H9 (cell line): ENCODE data around the gene COA5. TPM values are rescaled to one million over a fixed set of nuclear protein-coding genes. Genes with fewer than 3 reads are reported as not detected.

Experiments used
- DNase-seq: peaks from one replicate; pipeline ENCODE4 v3.0.0-alpha.2; 2017
- H2AFZ ChIP-seq: one replicate; pipeline ENCODE4 v1.6.1; 2013; ENCODE audit warnings: mild to moderate bottlenecking, low read length, control low read depth, moderate library complexity
- H2AK5ac ChIP-seq: 2 replicates; pipeline ENCODE4 v1.6.1; 2013; ENCODE audit warnings: low read length, control low read depth, mixed read lengths; ENCODE audit not compliant: insufficient read length
- H2BK120ac ChIP-seq: one replicate; pipeline ENCODE4 v1.6.1; 2013; ENCODE audit warnings: low read depth, mild to moderate bottlenecking, low read length, control low read depth, inconsistent platforms; ENCODE audit not compliant: poor library complexity, severe bottlenecking
- H2BK12ac ChIP-seq: 2 replicates; pipeline ENCODE4 v1.6.1; 2013; ENCODE audit warnings: low read length, control low read depth, mixed read lengths, low read depth; ENCODE audit not compliant: insufficient read length
- H2BK15ac ChIP-seq: 2 replicates; pipeline ENCODE4 v1.6.1; 2013; ENCODE audit warnings: low read depth, low read length, control low read depth
- H2BK20ac ChIP-seq: one replicate; pipeline ENCODE4 v1.6.1; 2013; ENCODE audit warnings: low read depth, mild to moderate bottlenecking, low read length, control low read depth, inconsistent platforms; ENCODE audit not compliant: poor library complexity, severe bottlenecking
- H2BK5ac ChIP-seq: 2 replicates; pipeline ENCODE4 v1.6.1; 2013; ENCODE audit warnings: low read length, control low read depth, mixed read lengths; ENCODE audit not compliant: insufficient read length
- H3K14ac ChIP-seq: 2 replicates; pipeline ENCODE4 v1.6.1; 2013; ENCODE audit warnings: low read length, control low read depth; ENCODE audit not compliant: insufficient read depth
- H3K18ac ChIP-seq: 2 replicates; pipeline ENCODE4 v1.6.1; 2013; ENCODE audit warnings: low read depth, mild to moderate bottlenecking, mixed read lengths, low read length, control low read depth; ENCODE audit not compliant: insufficient read length
- H3K23ac ChIP-seq: 2 replicates; pipeline ENCODE4 v1.6.1; 2013; ENCODE audit warnings: low read length, control low read depth, mixed read lengths, low read depth; ENCODE audit not compliant: insufficient read length
- H3K23me2 ChIP-seq: 2 replicates; pipeline ENCODE4 v1.6.1; 2013; ENCODE audit warnings: low read depth, mild to moderate bottlenecking, mixed read lengths, low read length, control low read depth; ENCODE audit not compliant: insufficient read length, poor library complexity, severe bottlenecking
- H3K27ac ChIP-seq: 2 replicates; pipeline ENCODE4 v1.5.1; 2013; ENCODE audit warnings: low read length, control low read depth, mixed read lengths, low read depth; ENCODE audit not compliant: insufficient read length
- H3K27me3 ChIP-seq: 2 replicates; pipeline ENCODE4 v1.6.1; 2013; ENCODE audit warnings: low read length, control low read depth, inconsistent platforms; ENCODE audit not compliant: insufficient read depth
- H3K4ac ChIP-seq: 2 replicates; pipeline ENCODE4 v1.6.1; 2013; ENCODE audit warnings: low read depth, mild to moderate bottlenecking, control low read depth, inconsistent platforms, low read length, moderate library complexity
- H3K4me1 ChIP-seq: 2 replicates; pipeline ENCODE4 v1.6.1; 2013; ENCODE audit warnings: low read length, control low read depth, inconsistent platforms; ENCODE audit not compliant: insufficient read depth
- H3K4me2 ChIP-seq: 2 replicates; pipeline ENCODE4 v1.6.1; 2013; ENCODE audit warnings: low read length, control low read depth, mixed read lengths; ENCODE audit not compliant: insufficient read length, insufficient read depth
- H3K56ac ChIP-seq: 2 replicates; pipeline ENCODE4 v1.6.1; 2013; ENCODE audit warnings: low read depth, mild to moderate bottlenecking, mixed read lengths, low read length, control low read depth; ENCODE audit not compliant: insufficient read length
- H3K79me1 ChIP-seq: 2 replicates; pipeline ENCODE4 v1.6.1; 2013; ENCODE audit warnings: low read depth, mild to moderate bottlenecking, moderate library complexity, low read length, control low read depth, inconsistent platforms; ENCODE audit not compliant: insufficient read depth, poor library complexity, severe bottlenecking
- H3K79me2 ChIP-seq: 2 replicates; pipeline ENCODE4 v1.6.1; 2013; ENCODE audit warnings: low read length, control low read depth, inconsistent platforms; ENCODE audit not compliant: insufficient read depth
- H3K9ac ChIP-seq: 2 replicates; pipeline ENCODE4 v1.6.1; 2013; ENCODE audit warnings: low read length, control low read depth, mixed read lengths; ENCODE audit not compliant: insufficient read length; ENCODE audit errors: extremely low read depth
- H3K9me3 ChIP-seq: one replicate; pipeline ENCODE4 v1.6.1; 2013; ENCODE audit warnings: low read depth, low read length, inconsistent platforms; ENCODE audit not compliant: control insufficient read depth
- H3T11ph ChIP-seq: one replicate; pipeline ENCODE4 v1.6.1; 2013; ENCODE audit warnings: mild to moderate bottlenecking, low read length, control low read depth, inconsistent platforms
- H4K20me1 ChIP-seq: one replicate; pipeline ENCODE4 v1.6.1; 2013; ENCODE audit not compliant: control insufficient read depth, insufficient read length, insufficient read depth
- H4K5ac ChIP-seq: 2 replicates; pipeline ENCODE4 v1.6.1; 2013; ENCODE audit warnings: low read depth, mild to moderate bottlenecking, mixed read lengths, low read length, control low read depth; ENCODE audit not compliant: insufficient read length
- H4K8ac ChIP-seq: replicated peaks from 2 replicates; pipeline ENCODE4 v1.6.1; 2013; ENCODE audit warnings: low read length, control low read depth, mixed read lengths, low read depth; ENCODE audit not compliant: insufficient read length
- H4K91ac ChIP-seq: 2 replicates; pipeline ENCODE4 v1.6.1; 2013; ENCODE audit warnings: low read depth, mild to moderate bottlenecking, moderate library complexity, mixed read lengths, low read length, control low read depth; ENCODE audit not compliant: insufficient read length
- H3K27ac Mint-ChIP-seq, 3 experiments: 2 replicates in 2 of 3; 3 replicates in 1 of 3; pipeline ENCODE4 v1.8.0; 2020 to 2021; ENCODE audit warnings: mixed read lengths in 3 of 3, mild to moderate bottlenecking in 1 of 3, moderate library complexity in 1 of 3
- H3K27me3 Mint-ChIP-seq: 2 replicates; pipeline ENCODE4 v1.8.0; 2021; ENCODE audit warnings: low read depth, mild to moderate bottlenecking, moderate library complexity, mixed read lengths
- H3K36me3 Mint-ChIP-seq, 3 experiments: 2 replicates in 2 of 3; 3 replicates in 1 of 3; pipeline ENCODE4 v1.8.0; 2020 to 2021; ENCODE audit warnings: low read depth in 3 of 3, mixed read lengths in 3 of 3; ENCODE audit not compliant: insufficient read depth in 1 of 3
- H3K4me1 Mint-ChIP-seq, 2 experiments: 2 replicates each; pipeline ENCODE4 v1.8.0; 2020; ENCODE audit warnings: mixed read lengths in 2 of 2
- H3K4me3 Mint-ChIP-seq, 2 experiments: 2 replicates in 1 of 2; 3 replicates in 1 of 2; pipeline ENCODE4 v1.8.0; 2020 to 2021; ENCODE audit warnings: mild to moderate bottlenecking in 2 of 2, mixed read lengths in 2 of 2, moderate library complexity in 1 of 2
- H3K9me3 Mint-ChIP-seq, 2 experiments: 2 replicates in 1 of 2; 3 replicates in 1 of 2; pipeline ENCODE4 v1.8.0; 2020; ENCODE audit warnings: mild to moderate bottlenecking in 2 of 2, mixed read lengths in 2 of 2, moderate library complexity in 1 of 2
- WGBS: extraction: QIAGEN DNeasy Blood & Tissue Kit; methylation state at CpG from one replicate; pipeline ENCODE4 v1.1.7; 2013; ENCODE audit warnings: missing lambda C conversion rate, low lambda C conversion rate, mixed read lengths; ENCODE audit not compliant: insufficient read length; ENCODE audit errors: extremely low coverage; 5-methylcytosine and 5-hydroxymethylcytosine counted together
- total RNA-seq: library from RNA; stranded (reverse); gene quantifications from 2 replicates; pipeline ENCODE4 v1.2.1, GENCODE V29; 2021
- TF ChIP-seq, protein P1 (sequence below): fragments of 200-600 bp; sonication (generic); conservative IDR thresholded peaks from 3 replicates; pipeline ENCODE4 v1.8.0; 2021; ENCODE audit warnings: antibody characterized with exemption, mild to moderate bottlenecking

Gene COA5
- total RNA-seq, 1 experiment from 2014 or later: 23.6 TPM

GRCh38 chr2:98601532-98602132, 6.7 kb downstream of the COA5 start:
- Histone ChIP-seq H3K18ac (no peak overlapping the region), H3K23ac (no peak overlapping the region), H3K4me1 (no peaks in the 10 kb centered on the region), H2BK12ac (no peak overlapping the region), H2AFZ (no peak overlapping the region), H4K5ac (no peak overlapping the region), H4K8ac (no peak overlapping the region), H3K23me2 (no peaks in the 10 kb centered on the region), H3K56ac (no peak overlapping the region), H3K27ac (no peak overlapping the region), H2BK120ac (no peak overlapping the region), H3K14ac (no peak overlapping the region), H3K27me3 (no peaks in the 10 kb centered on the region), H3K9me3 (no peaks in the 10 kb centered on the region), H3K9ac (no peak overlapping the region), H2BK5ac (no peak overlapping the region), H2BK15ac (no peak overlapping the region), H3K4ac (no peak overlapping the region), H3K79me1 (no peaks in the 10 kb centered on the region), H4K20me1 (no peaks in the 10 kb centered on the region), H3K4me2 (no peak overlapping the region), H2AK5ac (no peak overlapping the region), H4K91ac (no peak overlapping the region), H3T11ph (no peak overlapping the region), H2BK20ac (no peak overlapping the region), H3K79me2 (peaks cover 6% of the 10 kb centered on the region; the same call in 1 of the 2 replicates)
- H3K4me1 Mint-ChIP-seq: peaks cover 1 to 2% of the 10 kb centered on the region in 2 experiments
- no peak overlapping the region for H3K4me3 Mint-ChIP-seq
- no peak overlapping the region for H3K27ac Mint-ChIP-seq
- peak; percentile 57 for DNase-seq
- no CpG with 5 or more reads among the region's 3 CpGs for WGBS
- H3K36me3 Mint-ChIP-seq: peaks cover 5 to 46% (median 36%) of the 10 kb centered on the region in 3 experiments; a peak in 6 of 7 replicates
- no peaks in the 10 kb centered on the region for H3K9me3 Mint-ChIP-seq
- no peaks in the 10 kb centered on the region for H3K27me3 Mint-ChIP-seq
- TF ChIP-seq, protein P1, sequence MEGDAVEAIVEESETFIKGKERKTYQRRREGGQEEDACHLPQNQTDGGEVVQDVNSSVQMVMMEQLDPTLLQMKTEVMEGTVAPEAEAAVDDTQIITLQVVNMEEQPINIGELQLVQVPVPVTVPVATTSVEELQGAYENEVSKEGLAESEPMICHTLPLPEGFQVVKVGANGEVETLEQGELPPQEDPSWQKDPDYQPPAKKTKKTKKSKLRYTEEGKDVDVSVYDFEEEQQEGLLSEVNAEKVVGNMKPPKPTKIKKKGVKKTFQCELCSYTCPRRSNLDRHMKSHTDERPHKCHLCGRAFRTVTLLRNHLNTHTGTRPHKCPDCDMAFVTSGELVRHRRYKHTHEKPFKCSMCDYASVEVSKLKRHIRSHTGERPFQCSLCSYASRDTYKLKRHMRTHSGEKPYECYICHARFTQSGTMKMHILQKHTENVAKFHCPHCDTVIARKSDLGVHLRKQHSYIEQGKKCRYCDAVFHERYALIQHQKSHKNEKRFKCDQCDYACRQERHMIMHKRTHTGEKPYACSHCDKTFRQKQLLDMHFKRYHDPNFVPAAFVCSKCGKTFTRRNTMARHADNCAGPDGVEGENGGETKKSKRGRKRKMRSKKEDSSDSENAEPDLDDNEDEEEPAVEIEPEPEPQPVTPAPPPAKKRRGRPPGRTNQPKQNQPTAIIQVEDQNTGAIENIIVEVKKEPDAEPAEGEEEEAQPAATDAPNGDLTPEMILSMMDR: peak; percentile 71
